Stromal cell of bone marrow (primary cell): Measurements from ENCODE around the gene HEATR3.
"Not testable (repeated sequence)": the region's sequence is repeated elsewhere in the genome, so short reads cannot be mapped to it uniquely, and the experiment has no call there.

Source experiments
- DNase-seq: peaks from one replicate; pipeline ENCODE4 v3.0.0-alpha.2; 2012; ENCODE audit warnings: low read depth

Gene HEATR3

DNA sequence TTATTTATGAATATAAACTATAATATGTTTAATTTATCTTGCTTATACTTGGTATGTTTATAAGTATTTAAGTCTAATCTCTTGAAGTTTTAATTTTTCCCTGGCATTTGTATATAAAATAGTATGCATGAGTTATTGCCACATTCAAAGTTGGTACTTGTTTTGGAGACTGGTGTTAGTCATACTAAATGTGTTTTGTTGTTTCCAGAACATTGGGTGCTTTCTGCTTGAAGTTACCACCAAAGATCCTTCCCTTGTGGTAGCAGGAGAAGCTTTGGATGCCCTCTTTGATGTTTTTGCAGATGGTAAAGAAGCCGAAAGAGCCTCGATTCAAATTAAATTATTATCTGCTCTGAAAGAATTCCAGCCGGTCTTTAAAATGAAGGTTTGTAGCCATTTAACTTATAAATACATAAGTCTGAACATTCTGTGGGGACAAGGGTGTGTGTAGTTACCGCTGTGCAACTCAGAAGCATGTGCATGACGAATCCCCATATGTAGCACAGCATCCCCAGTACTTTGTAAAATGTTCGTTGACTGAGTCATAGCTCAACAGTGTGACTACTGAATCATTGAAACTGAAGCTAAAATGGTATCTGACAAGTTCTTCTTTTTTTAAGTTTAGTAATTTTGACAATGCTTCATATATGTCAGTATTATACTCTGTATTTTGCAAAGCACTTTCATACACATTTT lies 36.4 kb downstream of the HEATR3 start:
- peak; percentile 11 for DNase-seq

- DNase-seq, result no peak
These were observed 38.0 kb downstream of the HEATR3 start for GRCh38 chr16:50103764-50104163.

- no peak for DNase-seq
These were observed 48.8 kb downstream of the HEATR3 start for GRCh38 chr16:50114357-50115129.

GRCh38 chr16:50120711-50121110 lies 54.9 kb downstream of the HEATR3 start:
- no peak for DNase-seq

- no peak for DNase-seq
These were observed 55.5 kb downstream of the HEATR3 start for GRCh38 chr16:50121278-50121677.

GRCh38 chr16:50121721-50122445 lies 56.1 kb downstream of the HEATR3 start:
- DNase-seq, result no peak

DNA sequence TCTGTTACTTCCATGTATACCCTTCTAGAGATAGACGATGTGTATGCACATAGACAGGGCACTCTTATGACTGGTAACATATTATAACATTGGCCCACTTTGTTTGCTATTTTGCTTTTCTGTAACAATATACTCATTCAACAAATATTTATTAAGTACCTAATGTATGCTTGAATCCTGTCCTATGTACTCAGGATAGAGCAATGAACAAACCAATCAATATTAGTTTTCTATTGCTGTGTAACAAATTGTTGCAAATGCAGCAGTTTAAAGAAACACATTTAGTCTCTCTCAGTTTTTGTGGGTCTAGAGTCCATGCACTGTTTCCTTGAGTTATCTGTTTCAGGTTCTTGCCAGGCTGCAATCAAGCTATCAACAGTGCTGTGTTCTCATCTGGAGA lies 57.6 kb downstream of the HEATR3 start:
- no peak for DNase-seq

DNA sequence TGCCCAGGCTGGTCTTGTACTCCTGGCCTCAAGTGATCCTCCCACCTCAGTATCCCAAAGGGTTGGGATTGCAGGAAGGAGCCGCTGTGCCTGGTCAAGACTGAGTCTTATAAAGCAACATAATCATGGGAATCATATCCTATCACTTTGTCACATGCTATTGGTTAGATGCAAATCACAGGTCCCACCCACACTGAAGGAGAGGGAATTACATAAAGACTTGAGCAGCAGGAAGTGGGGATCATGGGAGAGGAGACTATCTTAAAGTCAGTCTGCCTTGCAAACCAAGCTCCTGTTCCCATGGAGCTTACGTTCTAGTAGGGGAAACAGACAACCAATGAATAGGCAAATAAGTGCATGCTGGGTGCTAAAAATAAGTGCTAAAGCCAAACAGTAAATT lies 59.0 kb downstream of the HEATR3 start:
- no peak for DNase-seq

DNA sequence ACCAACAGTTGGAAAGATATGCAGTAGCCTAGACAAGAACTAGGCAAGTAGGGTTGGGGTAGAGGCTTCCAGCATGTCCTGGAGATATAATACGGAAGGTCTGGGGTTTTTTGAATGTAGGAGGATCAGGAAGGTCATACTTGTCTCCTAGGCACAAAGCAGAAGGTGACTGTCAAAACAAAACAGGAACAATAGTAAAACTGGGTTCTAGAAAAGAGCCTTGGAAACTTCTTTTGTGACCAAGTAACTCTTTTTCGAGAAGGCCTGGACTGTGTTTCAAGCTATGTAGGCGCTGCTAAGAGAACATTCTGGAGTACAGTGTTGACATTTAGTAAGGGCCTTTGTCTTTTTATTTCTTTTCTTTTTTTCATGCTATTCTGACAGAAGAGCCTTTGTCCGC lies 60.4 kb downstream of the HEATR3 start:
- no peak for DNase-seq

DNA sequence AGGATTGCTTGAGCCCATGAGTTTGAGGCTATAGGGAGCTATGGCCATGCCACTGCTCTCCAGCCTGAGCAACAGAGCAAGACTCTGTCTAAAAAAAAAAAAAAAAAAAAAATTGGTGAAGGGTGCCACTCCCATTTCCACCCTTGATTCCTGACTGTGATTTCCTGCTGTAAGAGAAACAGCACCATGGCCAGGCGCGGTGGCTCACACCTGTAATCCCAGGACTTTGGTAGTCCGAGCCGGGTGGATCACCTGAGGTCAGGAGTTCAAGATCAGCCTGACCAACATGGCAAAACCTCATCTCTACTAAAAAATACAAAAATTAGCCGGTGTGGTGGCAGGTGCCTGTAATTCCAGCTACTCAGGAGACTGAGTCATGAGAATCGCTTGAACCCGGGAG lies 66.8 kb downstream of the HEATR3 start:
- not testable (repeated sequence) for DNase-seq

DNA sequence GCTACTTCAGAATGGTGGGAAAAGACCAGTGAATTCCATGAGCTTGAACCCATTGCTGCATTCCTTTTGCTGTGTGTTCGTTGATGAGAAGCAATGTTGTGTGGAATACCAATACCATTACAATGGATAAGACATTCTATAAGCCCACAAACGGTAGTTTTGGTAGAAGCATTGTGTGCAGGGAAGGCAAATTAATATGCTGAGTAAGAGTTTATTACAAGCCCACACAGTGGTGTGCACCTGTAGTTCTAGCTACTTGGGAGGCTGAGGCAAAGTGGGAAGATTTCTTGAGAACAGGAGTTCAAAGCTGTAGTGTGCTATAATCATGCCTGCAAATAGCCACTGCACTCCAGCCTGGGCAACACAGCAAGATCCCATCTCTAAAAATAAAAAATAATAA lies 67.4 kb downstream of the HEATR3 start:
- DNase-seq, result no peak

DNA sequence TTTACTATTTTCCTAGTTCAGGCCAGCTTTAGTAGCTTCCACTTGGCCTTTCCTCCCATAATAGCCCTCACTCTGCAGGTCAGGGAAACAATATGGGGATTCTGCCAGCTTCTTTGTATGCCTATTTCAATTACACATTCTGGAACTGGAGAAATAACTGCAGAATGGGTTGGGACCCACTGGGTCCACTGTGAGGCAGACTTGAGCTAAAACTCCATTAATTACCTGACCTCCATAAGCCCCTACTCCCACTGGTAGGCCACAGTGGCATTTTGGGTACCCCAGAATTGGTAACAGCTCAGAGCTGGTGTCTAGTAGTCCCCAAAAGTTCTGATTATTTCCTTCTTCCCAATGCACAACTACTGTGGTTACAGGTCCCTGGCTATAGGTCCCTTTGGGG lies 70.6 kb downstream of the HEATR3 start:
- DNase-seq, result no peak

- DNase-seq, result no peak
These were observed 71.5 kb downstream of the HEATR3 start for GRCh38 chr16:50137268-50137667.

DNA sequence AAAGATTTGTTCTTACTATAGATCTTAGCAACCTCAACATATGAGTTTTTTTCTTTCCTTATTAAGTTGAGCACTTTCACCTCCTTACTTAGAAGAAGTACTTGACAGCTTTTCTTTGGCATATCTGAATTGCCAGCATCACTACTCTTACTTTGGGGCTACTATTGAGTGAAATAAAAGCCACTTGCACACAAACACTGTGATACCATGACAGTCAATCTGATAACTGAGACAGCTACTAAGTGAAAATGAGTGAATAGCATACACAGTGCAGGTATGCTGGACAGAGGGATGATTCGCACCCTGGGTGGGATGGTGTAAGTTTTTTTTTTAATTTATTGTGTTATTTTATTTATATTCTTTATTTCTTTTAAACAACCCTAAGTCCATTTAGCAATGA lies 73.8 kb downstream of the HEATR3 start:
- no peak for DNase-seq

GRCh38 chr16:50144211-50144610 lies 78.4 kb downstream of the HEATR3 start:
- DNase-seq, result no peak

- DNase-seq, result no peak
These were observed 81.0 kb downstream of the HEATR3 start for GRCh38 chr16:50146479-50147435.

DNA sequence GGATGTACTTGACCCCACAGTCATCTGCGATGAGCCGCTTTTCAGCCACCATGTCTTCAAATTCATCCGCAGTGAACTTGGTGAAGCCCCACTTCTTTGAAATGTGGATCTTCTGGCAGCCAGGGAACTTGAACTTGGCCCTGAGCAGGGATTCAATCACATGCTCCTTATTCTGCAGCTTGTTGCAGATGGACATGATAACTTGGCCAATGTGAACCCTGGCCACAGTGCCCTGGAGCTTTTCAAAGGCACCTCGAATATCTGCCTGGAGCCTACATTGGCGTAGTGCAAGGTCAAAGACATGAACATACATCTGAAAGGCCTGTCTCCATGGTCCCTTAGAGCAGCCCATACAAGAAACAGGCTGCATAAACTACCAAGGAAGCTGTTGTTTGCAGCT lies 85.6 kb downstream of the HEATR3 start:
- no peak for DNase-seq

DNA sequence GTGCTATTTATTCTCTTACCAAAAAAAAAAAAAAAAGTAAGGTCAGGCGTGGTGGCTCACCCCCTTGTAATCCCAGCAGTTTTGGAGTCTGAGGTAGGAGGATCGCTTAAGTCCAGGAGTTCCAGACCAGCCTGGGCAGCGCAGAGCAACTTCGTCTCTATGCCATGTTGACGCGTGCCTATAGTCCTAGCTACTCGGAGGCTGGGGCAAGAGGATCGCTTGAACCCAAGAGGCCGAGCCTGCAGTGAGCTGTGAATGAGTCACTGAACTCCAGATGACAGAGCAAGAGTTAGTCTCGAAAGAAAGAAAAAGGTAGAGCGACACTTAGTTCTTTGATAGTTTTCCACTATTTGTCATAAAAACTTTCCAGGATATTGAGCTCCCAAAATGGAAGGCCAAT lies 86.0 kb downstream of the HEATR3 start:
- DNase-seq, result no peak

DNA sequence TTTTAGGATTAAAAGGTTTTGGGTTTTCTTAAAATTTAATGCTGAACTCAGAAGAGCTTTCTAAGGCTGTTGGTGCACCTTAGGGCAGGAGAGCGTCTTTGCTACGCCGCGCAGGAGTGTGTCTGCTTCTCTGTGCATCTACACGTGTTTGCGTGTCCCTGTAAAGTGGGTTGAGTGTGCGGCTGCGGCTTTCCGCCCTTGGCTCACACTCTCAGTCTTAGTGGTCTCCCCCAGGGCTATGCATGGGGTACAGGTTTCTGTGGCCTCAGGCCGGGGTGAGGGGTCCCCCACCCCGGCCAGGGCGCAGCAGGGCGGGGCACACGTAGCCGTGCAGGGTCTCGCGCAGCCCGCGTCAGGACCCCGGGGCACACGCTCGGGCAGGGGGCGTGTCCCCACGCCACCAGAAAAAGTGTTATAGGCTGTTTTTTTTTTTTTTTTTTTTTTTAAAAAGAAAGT lies 86.6 kb downstream of the HEATR3 start:
- no peak for DNase-seq

GRCh38 chr16:50152807-50153595 lies 87.2 kb downstream of the HEATR3 start, which contains the start of gene TENT4B:
Gene TENT4B, plus strand, starts transcription at chr16:50153306. Its CDS starts 316 bp downstream, at chr16:50153622.
- DNase-seq, result peak; percentile 59
